Keratinocyte (primary cell): Measurements from ENCODE around the gene VWC2L.

Experiments
- CTCF ChIP-seq, 3 experiments: IDR thresholded peaks in 1 of 3; conservative IDR thresholded peaks in 1 of 3; optimal IDR thresholded peaks in 1 of 3; 2 replicates in 2 of 3; 3 replicates in 1 of 3; pipeline versions ENCODE3 to v1.5.1; 2011; ENCODE audit warnings: low read length in 3 of 3, mild to moderate bottlenecking in 3 of 3, moderate library complexity in 2 of 3, control low read depth in 1 of 3, inconsistent platforms in 1 of 3; ENCODE audit not compliant: insufficient read depth in 2 of 3; ENCODE audit errors: extremely low read depth in 1 of 3
- EZH2 ChIP-seq: IDR thresholded peaks from one replicate; pipeline ENCODE4 v1.6.1; 2012; ENCODE audit warnings: inconsistent platforms, mild to moderate bottlenecking, low read length, moderate library complexity

GRCh38 chr2:214389334-214389733 is 21.5 kb upstream of the VWC2L start:
- no peak for TF ChIP-seq CTCF (optimal IDR thresholded peaks at IDR 0.05 in 1 of 3, IDR thresholded peaks at IDR 0.05 in 1 of 3, conservative IDR thresholded peaks at IDR 0.05 in 1 of 3; ENCODE audit: extremely low read depth in 1 of 3, insufficient read depth in 2 of 3, low read length in 3 of 3)
- no peak for TF ChIP-seq EZH2
